ENCODE data around the gene ESPN. TPM values are rescaled to one million over a fixed set of nuclear protein-coding genes. Genes with fewer than 3 reads are reported as not detected.

Gene ESPN
- polyA plus RNA-seq, 1 donor (not counting 4 experiments of a cell fraction or from before 2014, with no cell fraction given): 0.47 TPM

DNA sequence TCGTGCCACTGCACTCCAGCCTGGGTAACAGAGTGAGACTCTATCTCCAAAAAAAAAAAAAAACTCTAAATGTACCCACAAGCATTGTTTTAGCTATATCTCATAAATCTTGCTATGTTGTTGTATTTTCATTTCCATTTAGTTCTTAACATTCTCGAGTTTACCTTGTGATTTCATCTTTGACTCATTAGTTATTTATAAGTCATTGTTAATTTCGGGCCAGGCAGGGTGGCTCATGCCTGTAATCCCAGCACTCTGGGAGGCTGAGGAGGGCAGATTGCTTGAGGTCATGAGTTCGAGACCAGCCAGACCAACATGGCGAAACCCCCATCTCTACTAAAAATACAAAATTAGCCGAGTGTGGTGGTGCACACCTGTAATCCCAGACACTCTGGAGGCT, 16.6 kb upstream of the ESPN start:
- H3K9me3 ChIP-seq (ENCODE audit: control insufficient read depth, low read depth, low read length): no peaks in the 10 kb centered on the region
- dilution Hi-C loops (cut with MboI; ENCODE audit: extremely low pct_ligation_motif_present, low sequenced_read_pairs): no loop called here
- no peak overlapping the region for H3K9ac ChIP-seq (ENCODE audit: control insufficient read depth, extremely low read depth, insufficient read depth, low read length)
- TF ChIP-seq EZH2 (IDR thresholded peaks at IDR 0.05; ENCODE audit: low read length): no peak
- no peak overlapping the region for H3K4me3 ChIP-seq (ENCODE audit: control insufficient read depth in 2 of 3, extremely low read depth in 1 of 3, insufficient read depth in 2 of 3, low read depth in 1 of 3, low read length in 3 of 3)
- no peaks in the 10 kb centered on the region for H3K27me3 ChIP-seq (ENCODE audit: control insufficient read depth, extremely low read depth, insufficient read depth, low read length)
- H3K27ac ChIP-seq (ENCODE audit: control insufficient read depth, insufficient read depth, low read length): no peak overlapping the region
- H3K4me2 ChIP-seq (ENCODE audit: control insufficient read depth, extremely low read depth, insufficient read depth, low read depth, low read length): no peak overlapping the region
- no peaks in the 10 kb centered on the region for H4K20me1 ChIP-seq (ENCODE audit: control insufficient read depth, extremely low read depth, insufficient read depth, low read length)
- no peaks in the 10 kb centered on the region for H3K36me3 ChIP-seq (ENCODE audit: control insufficient read depth in 2 of 2, extremely low read depth in 1 of 2, insufficient read depth in 2 of 2, low read length in 2 of 2)
- no peaks in the 10 kb centered on the region for H3K79me2 ChIP-seq (ENCODE audit: control insufficient read depth, insufficient read depth, low read length)
- DNase-seq (ENCODE audit: low read depth, low spot score): no peak
- H3K4me1 ChIP-seq (ENCODE audit: control insufficient read depth, extremely low read depth, insufficient read depth, low read length): peaks cover 3% of the 10 kb centered on the region
- FAIRE-seq: no peak
- H3K9me1 ChIP-seq (ENCODE audit: control insufficient read depth, extremely low read depth, insufficient read depth, low read length): no peaks in the 10 kb centered on the region
- H2AFZ ChIP-seq (ENCODE audit: control insufficient read depth, low read length): no peak overlapping the region

DNA sequence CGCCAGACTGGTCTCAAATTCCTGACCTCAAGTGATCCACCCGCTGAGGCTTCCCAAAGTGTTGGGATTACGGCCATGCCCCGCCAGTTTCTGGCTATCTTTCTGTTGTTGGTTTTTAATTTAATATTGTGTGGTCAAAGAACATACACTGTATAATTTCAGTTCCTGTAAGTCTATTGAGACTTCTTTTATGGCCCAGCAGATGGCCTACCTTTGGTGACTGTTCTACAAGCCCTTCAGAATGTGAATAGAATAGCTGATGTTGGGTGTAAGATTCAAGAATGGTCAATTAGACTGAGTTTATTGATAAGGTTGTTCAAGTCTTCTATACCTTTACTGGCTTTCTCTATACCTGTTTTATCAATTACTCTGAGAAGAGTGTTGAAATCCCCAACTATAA, 15.5 kb upstream of the ESPN start:
- H2AFZ ChIP-seq (ENCODE audit: control insufficient read depth, low read length): no peak overlapping the region
- no peaks in the 10 kb centered on the region for H3K27me3 ChIP-seq (ENCODE audit: control insufficient read depth, extremely low read depth, insufficient read depth, low read length)
- H4K20me1 ChIP-seq (ENCODE audit: control insufficient read depth, extremely low read depth, insufficient read depth, low read length): no peaks in the 10 kb centered on the region
- H3K79me2 ChIP-seq (ENCODE audit: control insufficient read depth, insufficient read depth, low read length): no peaks in the 10 kb centered on the region
- FAIRE-seq (no peak), DNase-seq (ENCODE audit: low read depth, low spot score) (no peak)
- H3K4me3 ChIP-seq (ENCODE audit: control insufficient read depth in 2 of 3, extremely low read depth in 1 of 3, insufficient read depth in 2 of 3, low read depth in 1 of 3, low read length in 3 of 3): no peak overlapping the region
- TF ChIP-seq, protein P1, sequence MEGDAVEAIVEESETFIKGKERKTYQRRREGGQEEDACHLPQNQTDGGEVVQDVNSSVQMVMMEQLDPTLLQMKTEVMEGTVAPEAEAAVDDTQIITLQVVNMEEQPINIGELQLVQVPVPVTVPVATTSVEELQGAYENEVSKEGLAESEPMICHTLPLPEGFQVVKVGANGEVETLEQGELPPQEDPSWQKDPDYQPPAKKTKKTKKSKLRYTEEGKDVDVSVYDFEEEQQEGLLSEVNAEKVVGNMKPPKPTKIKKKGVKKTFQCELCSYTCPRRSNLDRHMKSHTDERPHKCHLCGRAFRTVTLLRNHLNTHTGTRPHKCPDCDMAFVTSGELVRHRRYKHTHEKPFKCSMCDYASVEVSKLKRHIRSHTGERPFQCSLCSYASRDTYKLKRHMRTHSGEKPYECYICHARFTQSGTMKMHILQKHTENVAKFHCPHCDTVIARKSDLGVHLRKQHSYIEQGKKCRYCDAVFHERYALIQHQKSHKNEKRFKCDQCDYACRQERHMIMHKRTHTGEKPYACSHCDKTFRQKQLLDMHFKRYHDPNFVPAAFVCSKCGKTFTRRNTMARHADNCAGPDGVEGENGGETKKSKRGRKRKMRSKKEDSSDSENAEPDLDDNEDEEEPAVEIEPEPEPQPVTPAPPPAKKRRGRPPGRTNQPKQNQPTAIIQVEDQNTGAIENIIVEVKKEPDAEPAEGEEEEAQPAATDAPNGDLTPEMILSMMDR (optimal IDR thresholded peaks at IDR 0.05 in 1 of 3, IDR thresholded peaks at IDR 0.05 in 1 of 3, conservative IDR thresholded peaks at IDR 0.05 in 1 of 3; ENCODE audit: extremely low read depth in 1 of 3, insufficient read depth in 2 of 3, low read length in 3 of 3): no peak
- no peak for TF ChIP-seq EZH2 (IDR thresholded peaks at IDR 0.05; ENCODE audit: low read length)
- no peak overlapping the region for H3K27ac ChIP-seq (ENCODE audit: control insufficient read depth, insufficient read depth, low read length)
- H3K9me3 ChIP-seq (ENCODE audit: control insufficient read depth, low read depth, low read length): no peaks in the 10 kb centered on the region
- H3K4me1 ChIP-seq (ENCODE audit: control insufficient read depth, extremely low read depth, insufficient read depth, low read length): peaks cover 6% of the 10 kb centered on the region
- no peaks in the 10 kb centered on the region for H3K9me1 ChIP-seq (ENCODE audit: control insufficient read depth, extremely low read depth, insufficient read depth, low read length)
- no peaks in the 10 kb centered on the region for H3K36me3 ChIP-seq (ENCODE audit: control insufficient read depth in 2 of 2, extremely low read depth in 1 of 2, insufficient read depth in 2 of 2, low read length in 2 of 2)
- dilution Hi-C loops (cut with MboI; ENCODE audit: extremely low pct_ligation_motif_present, low sequenced_read_pairs): no loop called here
- H3K4me2 ChIP-seq (ENCODE audit: control insufficient read depth, extremely low read depth, insufficient read depth, low read depth, low read length): no peak overlapping the region
- no peak overlapping the region for H3K9ac ChIP-seq (ENCODE audit: control insufficient read depth, extremely low read depth, insufficient read depth, low read length)

DNA sequence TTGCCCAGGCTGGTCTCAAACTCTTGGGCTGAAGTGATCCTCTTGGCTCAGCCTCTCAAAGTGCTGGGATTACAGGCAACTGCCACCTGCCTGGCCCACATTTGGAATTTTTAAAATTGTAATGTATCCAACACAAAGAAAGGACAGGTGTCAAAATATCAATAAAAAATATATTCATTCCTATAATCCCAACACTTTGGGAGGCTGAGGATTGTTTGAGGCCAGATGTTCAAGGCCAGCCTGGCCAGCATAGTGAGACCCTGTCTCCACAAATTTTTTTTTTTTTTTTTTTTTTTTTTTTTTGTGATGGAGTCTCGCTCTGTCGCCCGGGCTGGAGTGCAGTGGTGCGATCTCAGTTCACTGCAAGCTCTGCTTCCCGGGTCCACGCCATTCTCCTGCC, 14.8 kb upstream of the ESPN start:
- Histone ChIP-seq H3K9me3 (ENCODE audit: control insufficient read depth, low read depth, low read length) (no peaks in the 10 kb centered on the region), H3K4me2 (ENCODE audit: control insufficient read depth, extremely low read depth, insufficient read depth, low read depth, low read length) (no peak overlapping the region), H3K27ac (ENCODE audit: control insufficient read depth, insufficient read depth, low read length) (no peak overlapping the region), H2AFZ (ENCODE audit: control insufficient read depth, low read length) (no peak overlapping the region), H4K20me1 (ENCODE audit: control insufficient read depth, extremely low read depth, insufficient read depth, low read length) (no peaks in the 10 kb centered on the region), H3K4me3 (ENCODE audit: control insufficient read depth in 2 of 3, extremely low read depth in 1 of 3, insufficient read depth in 2 of 3, low read depth in 1 of 3, low read length in 3 of 3) (no peak overlapping the region), H3K79me2 (ENCODE audit: control insufficient read depth, insufficient read depth, low read length) (no peaks in the 10 kb centered on the region), H3K36me3 (ENCODE audit: control insufficient read depth in 2 of 2, extremely low read depth in 1 of 2, insufficient read depth in 2 of 2, low read length in 2 of 2) (no peaks in the 10 kb centered on the region), H3K27me3 (ENCODE audit: control insufficient read depth, extremely low read depth, insufficient read depth, low read length) (no peaks in the 10 kb centered on the region), H3K9ac (ENCODE audit: control insufficient read depth, extremely low read depth, insufficient read depth, low read length) (no peak overlapping the region), H3K4me1 (ENCODE audit: control insufficient read depth, extremely low read depth, insufficient read depth, low read length) (peaks cover 11% of the 10 kb centered on the region), H3K9me1 (ENCODE audit: control insufficient read depth, extremely low read depth, insufficient read depth, low read length) (no peaks in the 10 kb centered on the region)
- DNase-seq (ENCODE audit: low read depth, low spot score): no peak
- dilution Hi-C loops (cut with MboI; ENCODE audit: extremely low pct_ligation_motif_present, low sequenced_read_pairs): no loop called here
- FAIRE-seq: no peak
- TF ChIP-seq, protein P1 (optimal IDR thresholded peaks at IDR 0.05 in 1 of 3, IDR thresholded peaks at IDR 0.05 in 1 of 3, conservative IDR thresholded peaks at IDR 0.05 in 1 of 3; ENCODE audit: extremely low read depth in 1 of 3, insufficient read depth in 2 of 3, low read length in 3 of 3): no peak
- TF ChIP-seq EZH2 (IDR thresholded peaks at IDR 0.05; ENCODE audit: low read length): no peak
